IMR-90 (cell line): ENCODE data around the gene FBLN1. TPM values are rescaled to one million over a fixed set of nuclear protein-coding genes. Genes with fewer than 3 reads are reported as not detected.

Experiments used
- ATAC-seq: fragments of 200-7000 bp; cut with Tn5 transposase; 2 replicates; pipeline ENCODE4 v1.9.1; 2020; ENCODE audit warnings: low read depth, mild to moderate bottlenecking, moderate library complexity
- BruUV-seq: library from RNA; stranded (reverse); fragments of 400-500 nt; replicated peaks from 2 replicates; lab custom pipeline; 2021; lab: Mats Ljungman, UMichigan
- CTCF ChIA-PET: fragments of 300-600 bp; formaldehyde crosslinking; extraction: SDS; loops from one replicate; lab custom pipeline; 2021; ENCODE audit warnings: antibody characterized with exemption; lab: Yijun Ruan, JAX
- POLR2A ChIA-PET: fragments of 300-600 bp; sonication (Branson Sonifier 250); formaldehyde crosslinking; loops from one replicate; lab custom pipeline; 2022; ENCODE audit warnings: antibody characterized with exemption; ENCODE audit not compliant: unreplicated experiment; lab: Charles Lee
- DNase-seq: peaks from one replicate; pipeline ENCODE4 v3.0.0; 2013
- H2AFZ ChIP-seq: replicated peaks from 2 replicates; pipeline ENCODE3; 2013; ENCODE audit warnings: low read length, mild to moderate bottlenecking; ENCODE audit not compliant: poor library complexity
- H2AK5ac ChIP-seq: 2 replicates; pipeline ENCODE4 v1.6.1; 2013; ENCODE audit warnings: low read depth, low read length, inconsistent platforms
- H2AK9ac ChIP-seq: replicated peaks from 2 replicates; pipeline ENCODE3; 2013; ENCODE audit warnings: mild to moderate bottlenecking, low read depth, low read length, moderate library complexity; ENCODE audit not compliant: poor library complexity
- H2BK120ac ChIP-seq: 2 replicates; pipeline ENCODE4 v1.6.1; 2013; ENCODE audit warnings: low read depth, low read length, inconsistent platforms
- H2BK15ac ChIP-seq: 3 replicates; pipeline ENCODE4 v1.6.1; 2013; ENCODE audit warnings: low read depth, low read length, inconsistent platforms
- H2BK20ac ChIP-seq: 2 replicates; pipeline ENCODE4 v1.6.1; 2013; ENCODE audit warnings: low read depth, mild to moderate bottlenecking, inconsistent platforms, low read length, moderate library complexity
- H2BK5ac ChIP-seq: 2 replicates; pipeline ENCODE4 v1.6.1; 2013; ENCODE audit warnings: mild to moderate bottlenecking, low read depth, low read length, inconsistent platforms; ENCODE audit not compliant: poor library complexity, severe bottlenecking
- H3K14ac ChIP-seq: replicated peaks from 2 replicates; pipeline ENCODE4 v1.6.1; 2013; ENCODE audit warnings: low read depth, low read length, inconsistent platforms
- H3K18ac ChIP-seq: 2 replicates; pipeline ENCODE4 v1.6.1; 2013; ENCODE audit warnings: low read depth, low read length, control low read depth
- H3K23ac ChIP-seq: 2 replicates; pipeline ENCODE4 v1.6.1; 2013; ENCODE audit warnings: low read depth, low read length, inconsistent platforms
- H3K27ac ChIP-seq: 2 replicates; pipeline ENCODE4 v1.5.1; 2013; ENCODE audit warnings: mild to moderate bottlenecking, control low read depth, low read length; ENCODE audit not compliant: insufficient read depth
- H3K27me3 ChIP-seq: 2 replicates; pipeline ENCODE4 v1.6.1; 2013; ENCODE audit warnings: low read length; ENCODE audit not compliant: control insufficient read depth, insufficient read depth
- H3K36me3 ChIP-seq: 2 replicates; pipeline ENCODE4 v1.6.1; 2013; ENCODE audit warnings: low read length, mixed read lengths; ENCODE audit not compliant: control insufficient read depth, insufficient read depth
- H3K4ac ChIP-seq: 2 replicates; pipeline ENCODE4 v1.6.1; 2013; ENCODE audit warnings: low read depth, low read length, inconsistent platforms
- H3K4me1 ChIP-seq: 2 replicates; pipeline ENCODE4 v1.6.1; 2013; ENCODE audit warnings: low read length, mixed read lengths; ENCODE audit not compliant: control insufficient read depth, insufficient read depth
- H3K4me2 ChIP-seq: 2 replicates; pipeline ENCODE4 v1.6.1; 2013; ENCODE audit warnings: low read depth, mild to moderate bottlenecking, control low read depth, low read length, moderate library complexity
- H3K4me3 ChIP-seq: 2 replicates; pipeline ENCODE4 v1.5.1; 2013; ENCODE audit warnings: low read depth, mild to moderate bottlenecking, control low read depth, low read length, moderate library complexity; ENCODE audit not compliant: insufficient read depth
- H3K56ac ChIP-seq: 2 replicates; pipeline ENCODE4 v1.6.1; 2013; ENCODE audit warnings: low read length, inconsistent platforms; ENCODE audit not compliant: insufficient read depth; ENCODE audit errors: extremely low read depth
- H3K79me1 ChIP-seq, 2 experiments: 2 replicates each; pipeline ENCODE4 v1.6.1; 2013; ENCODE audit warnings: low read length in 2 of 2, inconsistent platforms in 1 of 2, low read depth in 1 of 2
- H3K9ac ChIP-seq: 2 replicates; pipeline ENCODE4 v1.6.1; 2013; ENCODE audit warnings: low read depth, low read length, control low read depth
- H3K9me1 ChIP-seq: 2 replicates; pipeline ENCODE4 v1.6.1; 2013; ENCODE audit warnings: low read length, inconsistent platforms; ENCODE audit not compliant: insufficient read depth
- H3K9me3 ChIP-seq: 2 replicates; pipeline ENCODE4 v1.6.1; 2013; ENCODE audit warnings: low read length; ENCODE audit not compliant: control insufficient read depth, insufficient read depth
- H4K20me1 ChIP-seq: 2 replicates; pipeline ENCODE4 v1.6.1; 2013; ENCODE audit warnings: low read length, inconsistent platforms; ENCODE audit not compliant: insufficient read depth
- H4K5ac ChIP-seq: 2 replicates; pipeline ENCODE4 v1.6.1; 2013; ENCODE audit warnings: mild to moderate bottlenecking, low read depth, low read length, control low read depth
- H4K8ac ChIP-seq, 2 experiments: 2 replicates each; pipeline ENCODE4 v1.6.1; 2013; ENCODE audit warnings: low read depth in 2 of 2, low read length in 2 of 2, control low read depth in 1 of 2, inconsistent platforms in 1 of 2
- H4K91ac ChIP-seq: 2 replicates; pipeline ENCODE4 v1.6.1; 2013; ENCODE audit warnings: low read depth, low read length, inconsistent platforms; ENCODE audit not compliant: insufficient read depth
- BHLHE40 ChIP-seq: fragments of 150-350 bp; IDR thresholded peaks from 2 replicates; pipeline ENCODE4 v1.6.1; 2016; ENCODE audit warnings: mild to moderate bottlenecking, low read depth, low read length
- CHD1 ChIP-seq: IDR thresholded peaks from 2 replicates; pipeline ENCODE4 v1.6.1; 2012; ENCODE audit warnings: low read depth, low read length, improper control_type of control experiment
- FOS ChIP-seq: fragments of 150-350 bp; IDR thresholded peaks from 2 replicates; pipeline ENCODE4 v1.6.1; 2016; ENCODE audit warnings: low read depth, low read length
- MAFK ChIP-seq: IDR thresholded peaks from 2 replicates; pipeline ENCODE4 v1.6.1; 2012; ENCODE audit warnings: low read depth, low read length, improper control_type of control experiment
- MAZ ChIP-seq: IDR thresholded peaks from 2 replicates; pipeline ENCODE4 v1.6.1; 2012; ENCODE audit warnings: low read depth, mild to moderate bottlenecking, low read length, improper control_type of control experiment, moderate library complexity, borderline replicate concordance
- MXI1 ChIP-seq: IDR thresholded peaks from 2 replicates; pipeline ENCODE4 v1.6.1; 2012; ENCODE audit warnings: low read depth, mild to moderate bottlenecking, low read length, moderate library complexity, borderline replicate concordance
- POLR2A ChIP-seq: IDR thresholded peaks from 2 replicates; pipeline ENCODE4 v1.6.1; 2012; ENCODE audit warnings: mild to moderate bottlenecking, low read depth, low read length
- RAD21 ChIP-seq: IDR thresholded peaks from 2 replicates; pipeline ENCODE4 v1.6.1; 2012; ENCODE audit warnings: low read length, improper control_type of control experiment
- RCOR1 ChIP-seq: IDR thresholded peaks from 2 replicates; pipeline ENCODE4 v1.6.1; 2012; ENCODE audit warnings: mild to moderate bottlenecking, low read length, improper control_type of control experiment; ENCODE audit not compliant: insufficient replicate concordance
- RFX5 ChIP-seq: IDR thresholded peaks from 2 replicates; pipeline ENCODE4 v1.8.0; 2012; ENCODE audit warnings: low read depth, mild to moderate bottlenecking, low read length, moderate library complexity
- WGBS, 2 experiments: methylation state at CpG; one replicate each; pipeline versions ENCODE4 v1.1.5 to v1.1.7; 2013; ENCODE audit warnings: missing lambda C conversion rate in 2 of 2; ENCODE audit not compliant: insufficient read length in 1 of 2; ENCODE audit errors: extremely low coverage in 2 of 2; 5-methylcytosine and 5-hydroxymethylcytosine counted together
- dilution Hi-C: fragments of 300-500 bp; cut with HindIII; formaldehyde crosslinking; loops from one replicate; pipeline ENCODE4 v1.14.3; 2018; ENCODE audit warnings: low sequenced_read_pairs; ENCODE audit not compliant: unreplicated experiment
- in situ Hi-C: fragments of 300-500 bp; cut with MboI; formaldehyde crosslinking; loops from 3 replicates; pipeline ENCODE4 v1.14.3; 2019; ENCODE audit warnings: low sequenced_read_pairs, inconsistent platforms, mixed read lengths
- intact Hi-C: fragments of 100-400 bp; cut with micrococcal nuclease; formaldehyde crosslinking; loops from 2 replicates; pipeline ENCODE4 v1.10.0; 2022
- polyA plus RNA-seq, 3 experiments: library from polyadenylated mRNA; depleted of rRNA; stranded (reverse); fragments of >200 nt; gene quantifications; 2 replicates each; pipeline ENCODE4 v1.2.3, GENCODE V29; 2012; ENCODE audit warnings: low replicate concordance in 1 of 3
- total RNA-seq: library from RNA; depleted of rRNA; stranded (reverse); fragments of >200 nt; gene quantifications from 2 replicates; pipeline ENCODE4 v1.2.3, GENCODE V29; 2012
- TF ChIP-seq, protein P1 (sequence below): fragments of 150-350 bp; IDR thresholded peaks from 2 replicates; pipeline ENCODE4 v1.6.1; 2017; ENCODE audit warnings: mild to moderate bottlenecking, antibody characterized with exemption, low read length, low read depth
- TF ChIP-seq, protein P2 (sequence below): conservative IDR thresholded peaks from 2 replicates; pipeline ENCODE4 v1.5.1; 2012; ENCODE audit warnings: mild to moderate bottlenecking, low read depth, low read length, improper control_type of control experiment

FBLN1 gene
- total and polyA plus RNA-seq, 2 of the 4 experiments (the other 2 are of a cell fraction): 11.3 to 87.9 TPM

DNA sequence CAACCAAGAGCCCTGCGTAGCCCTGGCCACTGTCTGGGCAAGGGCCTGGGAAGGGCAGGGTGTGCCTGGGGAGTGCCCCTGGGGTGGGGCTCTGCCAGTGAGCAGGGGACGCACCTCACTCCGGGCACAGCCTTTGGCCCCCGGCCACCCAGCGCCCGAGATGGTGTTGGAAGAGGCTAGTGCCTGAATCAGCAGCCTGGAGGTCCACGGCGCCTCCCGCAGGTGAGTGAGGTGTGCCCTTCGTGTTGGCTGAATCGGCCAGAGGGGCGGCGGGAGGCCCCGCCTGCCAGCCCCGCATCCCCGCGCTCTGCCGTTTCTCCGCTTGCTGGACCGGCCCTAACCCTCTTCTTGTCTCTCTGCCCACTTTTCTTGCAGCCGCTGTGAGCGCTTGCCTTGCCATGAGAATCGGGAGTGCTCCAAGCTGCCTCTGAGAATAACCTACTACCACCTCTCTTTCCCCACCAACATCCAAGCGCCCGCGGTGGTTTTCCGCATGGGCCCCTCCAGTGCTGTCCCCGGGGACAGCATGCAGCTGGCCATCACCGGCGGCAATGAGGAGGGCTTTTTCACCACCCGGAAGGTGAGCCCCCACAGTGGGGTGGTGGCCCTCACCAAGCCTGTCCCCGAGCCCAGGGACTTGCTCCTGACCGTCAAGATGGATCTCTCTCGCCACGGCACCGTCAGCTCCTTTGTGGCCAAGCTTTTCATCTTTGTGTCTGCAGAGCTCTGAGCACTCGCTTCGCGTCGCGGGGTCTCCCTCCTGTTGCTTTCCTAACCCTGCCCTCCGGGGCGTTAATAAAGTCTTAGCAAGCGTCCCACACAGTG, 60.1 kb downstream of the FBLN1 start:
- Histone ChIP-seq H3K27ac (no peak overlapping the region), H3K18ac (no peak overlapping the region), H2BK15ac (no peak overlapping the region), H3K4me3 (no peak overlapping the region), H3K9me1 (peaks cover 16% of the 10 kb centered on the region; the same call in 1 of the 2 replicates), H2BK20ac (no peak overlapping the region), H3K23ac (no peak overlapping the region), H3K4ac (no peak overlapping the region), H3K79me1 (no peaks in the 10 kb centered on the region; a peak in 1 of 4 replicates), H4K91ac (no peak overlapping the region), H3K27me3 (no peaks in the 10 kb centered on the region), H4K20me1 (no peaks in the 10 kb centered on the region; the same call in 1 of the 2 replicates), H4K8ac (no peak overlapping the region), H3K14ac (no peak overlapping the region), H2AFZ (no peak overlapping the region), H3K56ac (no peak overlapping the region), H3K36me3 (peaks cover 61% of the 10 kb centered on the region), H3K9ac (no peak overlapping the region), H3K9me3 (peaks cover 10% of the 10 kb centered on the region), H2BK5ac (no peak overlapping the region), H2AK9ac (no peak overlapping the region), H4K5ac (no peak overlapping the region), H3K4me2 (no peak overlapping the region), H3K4me1 (no peaks in the 10 kb centered on the region), H2AK5ac (no peak overlapping the region), H2BK120ac (no peak overlapping the region)
- WGBS, 2 experiments: 92% methylated on average over 12 of the region's 44 CpGs; no CpG with 5 or more reads in 1 of the 2 experiments
- BruUV-seq: no TSS peak
- DNase-seq (no peak), ATAC-seq (no peak)
- TF ChIP-seq, protein P1, sequence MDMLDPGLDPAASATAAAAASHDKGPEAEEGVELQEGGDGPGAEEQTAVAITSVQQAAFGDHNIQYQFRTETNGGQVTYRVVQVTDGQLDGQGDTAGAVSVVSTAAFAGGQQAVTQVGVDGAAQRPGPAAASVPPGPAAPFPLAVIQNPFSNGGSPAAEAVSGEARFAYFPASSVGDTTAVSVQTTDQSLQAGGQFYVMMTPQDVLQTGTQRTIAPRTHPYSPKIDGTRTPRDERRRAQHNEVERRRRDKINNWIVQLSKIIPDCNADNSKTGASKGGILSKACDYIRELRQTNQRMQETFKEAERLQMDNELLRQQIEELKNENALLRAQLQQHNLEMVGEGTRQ: no peak
- TF ChIP-seq RCOR1: no peak
- TF ChIP-seq CHD1: no peak
- no peak for TF ChIP-seq RFX5
- no peak for TF ChIP-seq MXI1
- no peak for TF ChIP-seq FOS
- TF ChIP-seq, protein P2, sequence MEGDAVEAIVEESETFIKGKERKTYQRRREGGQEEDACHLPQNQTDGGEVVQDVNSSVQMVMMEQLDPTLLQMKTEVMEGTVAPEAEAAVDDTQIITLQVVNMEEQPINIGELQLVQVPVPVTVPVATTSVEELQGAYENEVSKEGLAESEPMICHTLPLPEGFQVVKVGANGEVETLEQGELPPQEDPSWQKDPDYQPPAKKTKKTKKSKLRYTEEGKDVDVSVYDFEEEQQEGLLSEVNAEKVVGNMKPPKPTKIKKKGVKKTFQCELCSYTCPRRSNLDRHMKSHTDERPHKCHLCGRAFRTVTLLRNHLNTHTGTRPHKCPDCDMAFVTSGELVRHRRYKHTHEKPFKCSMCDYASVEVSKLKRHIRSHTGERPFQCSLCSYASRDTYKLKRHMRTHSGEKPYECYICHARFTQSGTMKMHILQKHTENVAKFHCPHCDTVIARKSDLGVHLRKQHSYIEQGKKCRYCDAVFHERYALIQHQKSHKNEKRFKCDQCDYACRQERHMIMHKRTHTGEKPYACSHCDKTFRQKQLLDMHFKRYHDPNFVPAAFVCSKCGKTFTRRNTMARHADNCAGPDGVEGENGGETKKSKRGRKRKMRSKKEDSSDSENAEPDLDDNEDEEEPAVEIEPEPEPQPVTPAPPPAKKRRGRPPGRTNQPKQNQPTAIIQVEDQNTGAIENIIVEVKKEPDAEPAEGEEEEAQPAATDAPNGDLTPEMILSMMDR: no peak
- no peak for TF ChIP-seq POLR2A
- TF ChIP-seq BHLHE40: no peak
- TF ChIP-seq MAFK: no peak
- TF ChIP-seq MAZ: no peak
- TF ChIP-seq RAD21: no peak
- dilution Hi-C loops (no loop called here), intact Hi-C loops (no loop called here), in situ Hi-C loops (loop anchor here (25.0 kb wide), 1 partner anchor 575 kb away; no protein-coding TSS in a partner anchor)
- CTCF ChIA-PET: no interaction called here
- POLR2A ChIA-PET: no interaction called here
